CD14-positive monocyte (primary cell): ENCODE results near the gene SUSD2. TPM values are rescaled to one million over a fixed set of nuclear protein-coding genes. Genes with fewer than 3 reads are reported as not detected.

Experiments used
- polyA plus RNA-seq, 3 donors: library from polyadenylated mRNA; depleted of rRNA in 1 of 3; unstranded in 2 of 3; stranded (reverse) in 1 of 3; fragments of 300-500 nt in 2 of 3; fragments of >200 nt in 1 of 3; fragmentation: Illumina TruSeq in 2 of 3; gene quantifications; 1 replicate in 2 of 3; 2 replicates in 1 of 3; pipeline ENCODE4 v1.2.3, GENCODE V29; 2012 to 2021

The SUSD2 gene
- polyA plus RNA-seq, 3 donors: 0.56 TPM; not detected in 2

Other genes with a start within 250 kb of the SUSD2 start
- gene GSTT2B, start 220.3 kb upstream of the SUSD2 start, polyA plus RNA-seq: under 1 TPM in 2 of 3 donors, not detected in 1; 0.25 to 0.72 TPM
- gene DDTL, start 214.6 kb upstream of the SUSD2 start, polyA plus RNA-seq: under 1 TPM in 2 of 3 donors, not detected in 1; 0.25 to 0.41 TPM
- 100 to 1,000 TPM; 115 to 192 (median 138) TPM for gene DDT, start 207.0 kb upstream of the SUSD2 start, polyA plus RNA-seq
- gene GSTT2, start 201.4 kb upstream of the SUSD2 start, polyA plus RNA-seq: under 1 TPM in 1 of 3 donors, not detected in 2; 0.15 TPM
- gene GSTT4, start 176.0 kb upstream of the SUSD2 start, polyA plus RNA-seq: not detected
- gene CABIN1, start 170.2 kb upstream of the SUSD2 start, polyA plus RNA-seq: 10 to 100 TPM in 1 of 3 donors, 1 to 10 TPM in 2; 2.0 to 30.5 (median 3.1) TPM
- gene GGT5, start 63.6 kb downstream of the SUSD2 start, polyA plus RNA-seq: under 1 TPM in 2 of 3 donors, not detected in 1; 0.26 to 0.41 TPM
- 1 to 10 TPM; 2.5 to 7.2 (median 4.9) TPM for gene SPECC1L, start 89.3 kb downstream of the SUSD2 start, polyA plus RNA-seq
- 10 to 100 TPM in 1 of 3 donors, 1 to 10 TPM in 2; 5.8 to 10.2 (median 6.5) TPM for gene ADORA2A, start 246.1 kb downstream of the SUSD2 start, polyA plus RNA-seq